ENCODE measurements around the gene NTM.

- TF ChIP-seq CTCF (conservative IDR thresholded peaks at IDR 0.05) = no peak
- TF ChIP-seq ZFX (IDR thresholded peaks at IDR 0.05) = no peak
Measured at GRCh38 chr11:132026746-132027145, 656.3 kb downstream of the NTM start.

Measured in C4-2B (cell line).